GM19193 (cell line): ENCODE results near the gene INO80.

Source experiments
- POLR2A ChIP-seq: IDR thresholded peaks from 4 replicates; pipeline ENCODE4 v1.6.1; 2011; ENCODE audit not compliant: insufficient read depth, insufficient read length; ENCODE audit errors: extremely low read depth

Gene INO80

DNA sequence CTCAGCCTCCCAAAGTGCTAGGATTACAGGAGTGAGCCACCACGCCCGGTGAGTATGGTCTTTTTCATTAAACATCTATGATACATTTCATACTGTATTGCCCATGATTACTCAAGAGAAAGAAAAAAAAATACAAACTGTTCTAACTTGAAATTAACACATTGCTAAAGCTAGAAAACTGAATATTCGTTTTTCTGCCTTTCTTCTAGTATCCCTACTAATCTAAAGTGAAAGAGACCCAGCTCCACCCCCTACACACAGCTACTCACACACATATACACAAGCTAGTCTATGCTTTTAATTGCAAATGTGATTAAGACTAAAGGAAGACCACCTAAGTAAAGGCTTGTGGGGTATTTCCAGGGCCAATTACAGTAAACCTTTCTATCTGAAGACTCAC is 43.1 kb downstream of the INO80 start:
- TF ChIP-seq POLR2A, result no peak

GRCh38 chr15:41072013-41072412 is 44.1 kb downstream of the INO80 start:
- no peak for TF ChIP-seq POLR2A

- no peak for TF ChIP-seq POLR2A
These were observed 49.6 kb downstream of the INO80 start for GRCh38 chr15:41066516-41066915.

DNA sequence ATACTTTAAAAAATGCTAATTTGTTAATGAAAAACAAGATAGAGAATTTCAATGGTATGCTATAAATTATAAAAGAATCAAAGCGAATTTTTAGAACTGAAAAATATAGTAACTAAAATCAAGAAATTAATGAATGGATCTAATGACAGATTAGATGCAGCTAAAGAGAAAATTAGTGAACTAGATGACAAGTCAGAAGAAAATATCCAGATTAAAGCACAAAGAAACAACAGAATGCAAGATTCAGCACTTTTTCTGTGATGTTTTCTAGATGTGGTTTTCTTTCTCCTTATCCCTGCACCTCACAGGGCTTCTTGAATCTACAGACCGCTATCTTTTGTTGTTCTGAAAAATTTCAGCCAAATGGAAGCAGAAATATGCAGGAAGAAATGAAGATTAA is 54.4 kb downstream of the INO80 start:
- no peak for TF ChIP-seq POLR2A

DNA sequence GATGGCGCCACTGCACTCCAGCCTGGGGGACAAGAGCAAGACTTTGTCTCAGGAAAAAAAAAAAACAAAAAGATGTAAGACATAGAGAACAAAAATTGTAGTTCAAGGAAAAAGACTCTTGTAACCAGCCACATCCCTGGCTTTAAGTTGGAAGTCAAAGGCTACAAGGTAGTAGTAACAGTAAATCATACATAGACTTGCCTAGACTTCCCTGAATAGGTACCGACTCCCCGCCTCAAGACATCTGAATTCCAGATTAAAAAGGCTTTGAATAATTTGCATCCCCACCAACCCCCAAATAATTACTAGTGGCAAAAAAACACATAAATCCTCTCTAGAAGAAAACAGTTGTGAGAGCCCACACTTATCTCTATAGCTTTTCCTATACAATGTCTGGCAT is 55.6 kb downstream of the INO80 start:
- TF ChIP-seq POLR2A, result no peak

DNA sequence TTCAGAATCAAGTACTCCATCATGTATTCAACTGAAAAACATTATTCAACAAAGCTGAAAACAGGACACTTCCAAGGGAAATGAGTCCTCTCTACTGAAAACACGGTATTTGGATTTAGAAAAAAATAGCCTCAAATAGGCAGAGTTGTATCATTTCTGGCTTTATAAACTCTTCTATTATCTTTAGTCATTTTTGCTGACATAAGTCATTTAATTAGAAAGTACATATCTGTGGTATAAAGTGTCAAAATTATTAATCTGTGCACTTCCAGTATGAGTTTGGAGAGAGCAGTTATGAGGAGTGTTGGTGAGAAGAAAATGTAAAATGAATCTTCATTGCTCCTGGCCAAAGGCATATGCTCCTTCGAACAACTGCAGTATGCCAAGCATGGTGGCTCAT is 59.3 kb downstream of the INO80 start:
- TF ChIP-seq POLR2A, result no peak

GRCh38 chr15:41055706-41056105 is 60.4 kb downstream of the INO80 start:
- no peak for TF ChIP-seq POLR2A

DNA sequence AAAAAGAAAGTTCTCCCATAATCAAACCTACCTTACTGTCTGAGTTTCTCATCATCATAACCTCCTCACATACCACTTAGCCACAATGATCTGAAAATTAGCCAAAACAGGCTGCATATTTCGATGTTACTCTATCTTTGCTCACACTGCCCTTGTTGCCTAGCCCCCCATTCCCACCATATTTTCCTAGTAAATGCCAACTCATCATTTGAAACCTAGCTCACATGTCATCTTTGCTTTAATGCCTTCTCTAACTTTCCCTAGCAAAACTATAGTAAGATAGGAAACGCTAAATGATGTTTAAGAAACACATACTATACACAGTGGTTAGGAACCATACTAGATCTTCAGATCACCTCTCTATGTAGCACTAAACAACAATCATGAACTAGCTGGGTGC is 64.9 kb downstream of the INO80 start:
- TF ChIP-seq POLR2A, result no peak

- no peak for TF ChIP-seq POLR2A
These were observed 67.2 kb downstream of the INO80 start for GRCh38 chr15:41048852-41049251.

DNA sequence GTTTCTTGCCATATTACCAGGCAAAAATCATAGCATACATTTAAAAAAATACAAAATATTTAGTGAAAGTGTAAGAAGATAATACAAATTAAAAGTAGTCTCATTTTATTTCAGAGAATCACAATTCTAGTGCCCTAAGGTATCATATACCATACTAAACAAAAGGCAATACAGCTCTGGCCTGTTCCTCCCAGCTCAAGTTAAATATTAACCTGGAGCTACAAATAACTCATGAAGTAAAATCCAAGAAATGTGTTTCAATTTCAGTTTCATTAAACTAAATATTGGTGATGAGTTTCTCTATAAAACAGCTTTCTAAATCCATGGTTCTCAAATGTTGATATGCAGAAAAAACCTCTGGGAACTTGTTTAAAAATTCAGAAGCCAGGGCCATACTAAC is 67.7 kb downstream of the INO80 start:
- no peak for TF ChIP-seq POLR2A

DNA sequence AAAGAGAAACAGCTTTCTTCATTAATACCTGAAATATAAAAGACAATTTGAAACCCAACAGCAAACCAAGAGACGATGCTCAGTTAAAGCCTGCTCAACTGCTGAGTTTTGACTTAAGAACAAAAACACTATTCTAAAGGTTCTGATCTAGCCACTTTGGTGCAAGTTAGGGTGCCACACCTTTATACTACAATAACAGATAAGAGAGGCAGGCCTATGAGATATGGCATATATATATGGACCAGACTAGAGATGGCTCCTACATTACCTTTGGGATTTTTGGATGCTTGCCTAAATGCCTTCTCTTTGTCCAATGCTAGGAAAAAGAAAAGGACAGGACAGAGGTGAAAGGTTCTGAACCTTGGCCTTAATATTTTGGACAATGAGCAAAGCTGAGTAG is 68.6 kb downstream of the INO80 start:
- no peak for TF ChIP-seq POLR2A

DNA sequence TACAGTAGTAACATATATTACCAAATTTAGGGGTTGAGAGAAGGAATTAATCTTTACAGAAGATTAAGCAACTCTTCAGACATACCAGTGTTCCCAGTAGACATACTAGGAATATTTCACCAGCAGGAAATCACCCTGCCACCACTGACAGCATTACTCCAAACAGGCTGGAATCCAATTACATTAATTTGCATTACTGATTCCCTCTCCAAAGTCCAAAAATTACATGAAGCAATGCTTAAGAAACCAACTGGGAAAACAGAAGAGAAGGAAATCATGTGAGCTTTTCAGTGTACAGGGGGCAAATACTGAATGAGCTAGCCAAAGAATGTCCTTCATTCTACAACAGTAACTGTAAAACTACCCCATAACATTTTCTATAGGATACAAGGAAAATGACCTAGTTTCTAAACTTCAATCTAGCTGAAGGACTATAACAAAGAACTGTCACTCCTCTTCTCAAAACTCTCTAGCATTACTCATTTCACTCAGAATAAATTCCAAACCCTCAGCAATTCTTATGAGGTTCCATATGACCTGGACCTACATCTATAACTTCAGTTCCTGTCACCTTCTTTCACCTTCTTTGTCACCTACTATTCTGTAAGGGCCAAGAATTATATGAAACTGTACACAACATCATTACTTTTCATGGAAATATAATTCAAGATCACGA is 72.7 kb downstream of the INO80 start:
- no peak for TF ChIP-seq POLR2A

DNA sequence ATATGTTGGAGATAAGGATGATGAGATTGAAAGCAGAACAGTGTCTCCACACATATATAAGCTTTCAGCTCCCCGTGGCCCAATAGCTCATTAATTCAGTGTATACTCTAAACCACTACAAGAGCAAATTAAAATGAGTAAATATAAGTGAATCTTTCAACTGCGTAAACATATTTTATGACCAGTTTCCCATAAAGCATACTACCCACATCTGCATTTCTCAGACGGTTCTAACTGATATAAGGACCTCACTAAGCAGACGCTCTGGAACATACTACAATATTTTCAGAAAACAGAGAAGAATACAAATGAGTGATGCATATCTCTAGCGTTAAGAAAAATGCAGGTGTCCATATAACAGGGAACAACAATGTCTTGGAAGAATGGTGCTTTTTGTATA is 73.2 kb downstream of the INO80 start:
- no peak for TF ChIP-seq POLR2A

DNA sequence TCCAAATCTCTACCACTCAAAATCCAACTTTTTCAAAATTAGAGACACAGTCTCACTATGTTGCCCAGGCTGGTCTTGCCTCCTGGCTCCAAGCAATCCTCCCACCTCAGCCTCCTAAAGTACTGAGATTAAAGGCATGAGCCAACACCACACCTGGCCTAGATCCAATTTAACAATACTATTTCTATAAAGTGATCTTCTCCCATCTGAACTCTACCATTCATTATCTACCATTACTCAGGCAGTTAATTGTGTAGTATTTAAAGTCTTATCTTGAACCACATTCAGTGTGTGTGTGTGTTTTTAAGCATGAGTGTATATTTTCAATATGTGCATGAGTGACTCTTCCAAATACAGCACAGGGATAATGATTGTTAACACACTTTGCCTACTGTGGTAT is 77.0 kb downstream of the INO80 start:
- no peak for TF ChIP-seq POLR2A

DNA sequence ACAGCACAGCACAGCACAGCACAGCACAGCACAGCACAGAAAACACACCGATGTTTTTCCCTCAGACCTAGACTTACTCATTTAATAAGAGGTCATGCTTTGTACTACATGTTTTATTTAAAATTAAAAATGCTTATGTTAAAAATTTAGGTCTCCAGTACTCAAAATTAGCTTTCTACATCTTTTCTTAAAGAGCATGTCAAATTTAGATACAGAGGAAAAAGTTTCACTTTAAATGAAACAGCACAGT is 84.1 kb downstream of the INO80 start:
- no peak for TF ChIP-seq POLR2A

GRCh38 chr15:41031232-41032078 is 84.6 kb downstream of the INO80 start:
- no peak for TF ChIP-seq POLR2A
